Activated naive CD8-positive, alpha-beta T cell treated with anti-CD3 and anti-CD28 coated beads, Interleukin-2, amount 50 U/mL, for 24 hours (primary cell): ENCODE results near the gene MRPS35.

ENCODE experiments used
- ATAC-seq: fragments of 150-1000 bp; cut with Tn5 transposase; one replicate; pipeline ENCODE4 v1.10.0; 2021
- DNase-seq: peaks from one replicate; pipeline ENCODE4 v3.0.0; 2021
- H3K27ac Mint-ChIP-seq: one replicate; pipeline ENCODE4 v1.8.0; 2021; ENCODE audit warnings: mild to moderate bottlenecking, mixed read lengths
- H3K27me3 Mint-ChIP-seq: one replicate; pipeline ENCODE4 v1.8.0; 2021; ENCODE audit warnings: mixed read lengths
- H3K36me3 Mint-ChIP-seq: one replicate; pipeline ENCODE4 v1.8.0; 2021; ENCODE audit warnings: low read depth, mixed read lengths
- H3K4me1 Mint-ChIP-seq: one replicate; pipeline ENCODE4 v1.8.0; 2021; ENCODE audit warnings: mixed read lengths
- H3K4me3 Mint-ChIP-seq: one replicate; pipeline ENCODE4 v1.8.0; 2021; ENCODE audit warnings: mild to moderate bottlenecking, moderate library complexity, mixed read lengths
- H3K9me3 Mint-ChIP-seq: one replicate; pipeline ENCODE4 v1.8.0; 2021; ENCODE audit warnings: mixed read lengths

MRPS35 gene

GRCh38 chr12:27800819-27801218, 90.2 kb downstream of the MRPS35 start:
- ATAC-seq (peak; percentile 43), DNase-seq (no peak)
- peaks cover 30% of the 10 kb centered on the region for H3K36me3 Mint-ChIP-seq
- no peaks in the 10 kb centered on the region for H3K27me3 Mint-ChIP-seq
- H3K4me1 Mint-ChIP-seq: peaks cover 47% of the 10 kb centered on the region
- H3K27ac Mint-ChIP-seq: peak overlapping the region; percentile 76
- H3K4me3 Mint-ChIP-seq: peak overlapping the region; percentile 13
- H3K9me3 Mint-ChIP-seq: no peaks in the 10 kb centered on the region

DNA sequence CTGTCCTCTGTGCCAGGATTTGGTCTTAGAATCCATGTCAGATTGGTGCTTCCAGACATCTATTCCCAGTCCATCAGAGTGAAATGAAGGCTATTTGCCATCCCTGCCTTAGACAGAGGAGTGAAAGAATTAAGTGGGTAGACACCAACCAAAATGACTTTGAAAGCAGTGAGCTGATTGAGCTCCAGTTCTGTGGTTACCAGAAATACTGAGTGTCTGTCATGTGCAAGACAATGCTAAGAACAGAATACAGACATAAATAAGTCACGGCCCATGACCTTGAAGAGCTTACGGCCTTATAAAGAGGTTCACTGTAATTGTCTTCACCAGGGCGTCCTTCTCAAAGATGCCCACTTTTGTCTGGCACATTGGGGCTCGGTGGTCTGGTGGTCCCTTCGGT, 91.0 kb downstream of the MRPS35 start:
- Mint-ChIP-seq H3K27ac (peak overlapping the region; percentile 76), H3K4me1 (peaks cover 56% of the 10 kb centered on the region), H3K9me3 (no peaks in the 10 kb centered on the region), H3K36me3 (peaks cover 27% of the 10 kb centered on the region), H3K4me3 (no peak overlapping the region), H3K27me3 (no peaks in the 10 kb centered on the region)
- DNase-seq (no peak), ATAC-seq (peak; percentile 26)

GRCh38 chr12:27802511-27802910, 91.9 kb downstream of the MRPS35 start:
- peak overlapping the region; percentile 86 for H3K27ac Mint-ChIP-seq
- DNase-seq (no peak), ATAC-seq (peak; percentile 74)

GRCh38 chr12:27802936-27803335, 92.3 kb downstream of the MRPS35 start:
- H3K27me3 Mint-ChIP-seq: no peaks in the 10 kb centered on the region
- peaks cover 14% of the 10 kb centered on the region for H3K36me3 Mint-ChIP-seq
- H3K27ac Mint-ChIP-seq: peak overlapping the region; percentile 86
- H3K4me1 Mint-ChIP-seq: peaks cover 68% of the 10 kb centered on the region
- H3K4me3 Mint-ChIP-seq: no peak overlapping the region
- no peak for DNase-seq
- no peaks in the 10 kb centered on the region for H3K9me3 Mint-ChIP-seq
- no peak for ATAC-seq

More at GRCh38 chr12:27802511-27802910, 91.9 kb downstream of the MRPS35 start:
- Mint-ChIP-seq H3K4me3 (no peak overlapping the region), H3K27me3 (no peaks in the 10 kb centered on the region), H3K4me1 (peaks cover 64% of the 10 kb centered on the region), H3K9me3 (no peaks in the 10 kb centered on the region), H3K36me3 (peaks cover 18% of the 10 kb centered on the region)

GRCh38 chr12:27805238-27805637, 94.6 kb downstream of the MRPS35 start:
- DNase-seq: no peak
- no peak for ATAC-seq
- Mint-ChIP-seq H3K4me1 (peaks cover 63% of the 10 kb centered on the region), H3K27me3 (peaks cover 5% of the 10 kb centered on the region), H3K27ac (no peak overlapping the region), H3K4me3 (no peak overlapping the region), H3K9me3 (no peaks in the 10 kb centered on the region), H3K36me3 (peaks cover 5% of the 10 kb centered on the region)
